ENCODE data around the gene SLC2A13.

- TF ChIP-seq CTCF (IDR thresholded peaks at IDR 0.05 in 4 of 5, conservative IDR thresholded peaks at IDR 0.05 in 1 of 5), result no peak
- no peak for TF ChIP-seq POLR2A (IDR thresholded peaks at IDR 0.05)
Observed at GRCh38 chr12:40016980-40017379, 88.9 kb downstream of the SLC2A13 start.
